Panc1 (cell line): ENCODE data around the gene ADGRB3. TPM values are rescaled to one million over a fixed set of nuclear protein-coding genes. Genes with fewer than 3 reads are reported as not detected.

Experiments used
- ATAC-seq: fragments of 200-7000 bp; cut with Tn5 transposase; 2 replicates; pipeline ENCODE4 v1.9.1; 2020; ENCODE audit warnings: mild to moderate bottlenecking, moderate library complexity
- BruUV-seq: library from RNA; stranded (reverse); fragments of 400-500 nt; replicated peaks from 2 replicates; lab custom pipeline; 2021; lab: Mats Ljungman, UMichigan
- CTCF ChIA-PET: fragments of 300-600 bp; sonication (Branson Sonifier 250); formaldehyde crosslinking; loops from one replicate; lab custom pipeline; 2022; ENCODE audit warnings: antibody characterized with exemption; lab: Charles Lee
- POLR2A ChIA-PET: fragments of 300-600 bp; sonication (Branson Sonifier 250); formaldehyde crosslinking; loops from one replicate; lab custom pipeline; 2022; ENCODE audit warnings: antibody characterized with exemption; lab: Charles Lee
- DNase-seq: peaks from one replicate; pipeline ENCODE4 v3.0.0-alpha.2; 2010; ENCODE audit warnings: low read depth, low spot score
- H3K27ac ChIP-seq: 2 replicates; pipeline ENCODE4 v1.5.1; 2011; ENCODE audit warnings: mild to moderate bottlenecking, low read length, inconsistent platforms
- H3K27me3 ChIP-seq: fragments of 200-500 bp; sonication (Bioruptor generic); 2 replicates; pipeline ENCODE4 v1.6.0; 2014; ENCODE audit warnings: low read length, inconsistent platforms; ENCODE audit not compliant: control insufficient read depth, insufficient read depth
- H3K36me3 ChIP-seq: fragments of 200-500 bp; sonication (Bioruptor generic); 2 replicates; pipeline ENCODE4 v1.5.1; 2014; ENCODE audit warnings: inconsistent platforms, mild to moderate bottlenecking, low read length, moderate library complexity; ENCODE audit not compliant: control insufficient read depth, insufficient read depth
- H3K4me1 ChIP-seq: 2 replicates; pipeline ENCODE4 v1.5.1; 2011; ENCODE audit warnings: inconsistent platforms, mild to moderate bottlenecking, low read length, moderate library complexity; ENCODE audit not compliant: control insufficient read depth, insufficient read depth
- H3K4me3 ChIP-seq, 2 experiments: 2 replicates each; pipeline ENCODE4 v1.5.1; 2011 to 2012; ENCODE audit warnings: low read depth in 2 of 2, low read length in 2 of 2, mild to moderate bottlenecking in 2 of 2, inconsistent platforms in 1 of 2, moderate library complexity in 1 of 2
- H3K9me3 ChIP-seq: fragments of 200-500 bp; sonication (Bioruptor generic); 2 replicates; pipeline ENCODE4 v1.5.1; 2014; ENCODE audit warnings: low read depth, mild to moderate bottlenecking, inconsistent platforms, low read length, moderate library complexity; ENCODE audit not compliant: control insufficient read depth, insufficient read depth
- POLR2AphosphoS5 ChIP-seq: IDR thresholded peaks from 2 replicates; pipeline ENCODE4 v1.6.1; 2012; ENCODE audit warnings: mild to moderate bottlenecking, low read depth, low read length, moderate library complexity
- SIN3A ChIP-seq: IDR thresholded peaks from 2 replicates; pipeline ENCODE4 v1.6.1; 2012; ENCODE audit warnings: low read depth, mild to moderate bottlenecking, low read length, moderate library complexity, borderline replicate concordance; ENCODE audit not compliant: insufficient read depth
- TCF7L2 ChIP-seq: IDR thresholded peaks from 2 replicates; pipeline ENCODE4 v1.6.1; 2011; ENCODE audit warnings: mild to moderate bottlenecking, low read depth, low read length, inconsistent platforms
- in situ Hi-C: cut with HindIII; loops from 2 replicates; pipeline ENCODE4 v1.10.0; 2016; ENCODE audit warnings: low sequenced_read_pairs, low pct_unique_long_range_greater_than_20kb
- intact Hi-C: fragments of 100-400 bp; cut with micrococcal nuclease; formaldehyde crosslinking; loops from one replicate; pipeline ENCODE4 v1.10.0; 2022; ENCODE audit not compliant: unreplicated experiment
- total RNA-seq: library from RNA; stranded (reverse); gene quantifications from one replicate; pipeline ENCODE4 v1.2.1, GENCODE V29; 2021; ENCODE audit not compliant: unreplicated experiment
- TF ChIP-seq, protein P1 (sequence below): fragments of 450-650 bp; IDR thresholded peaks from 2 replicates; pipeline ENCODE4 v1.5.1; 2017; ENCODE audit warnings: mild to moderate bottlenecking
- TF ChIP-seq, protein P2 (sequence below), 2 experiments: IDR thresholded peaks; 2 replicates each; pipeline ENCODE4 v1.6.1; 2011 to 2012; ENCODE audit warnings: low read depth in 2 of 2, control low read depth in 1 of 2, low read length in 1 of 2, mild to moderate bottlenecking in 1 of 2, moderate library complexity in 1 of 2; ENCODE audit not compliant: insufficient read depth in 1 of 2

Gene ADGRB3
- total RNA-seq, 1 experiment from 2014 or later: 0.10 TPM

DNA sequence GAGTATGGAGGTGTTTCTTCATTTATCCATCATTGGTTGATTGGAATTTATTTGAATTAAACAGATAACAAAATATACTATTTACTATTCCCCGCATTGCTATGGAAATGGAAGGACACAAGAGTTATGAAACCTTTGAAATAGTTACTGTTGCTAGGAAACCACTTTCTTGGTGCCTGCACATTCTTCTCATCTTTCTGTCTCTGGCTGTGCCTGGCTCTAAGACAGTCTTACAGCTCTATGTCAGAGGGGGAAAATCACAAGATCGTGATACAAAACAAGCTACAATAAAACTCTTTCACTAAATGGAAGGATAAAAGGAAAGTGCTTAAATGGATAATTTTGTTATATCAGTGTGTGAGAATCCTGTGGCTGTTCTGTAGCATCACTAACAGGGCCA lies 708.8 kb downstream of the ADGRB3 start:
- BruUV-seq: no TSS peak

DNA sequence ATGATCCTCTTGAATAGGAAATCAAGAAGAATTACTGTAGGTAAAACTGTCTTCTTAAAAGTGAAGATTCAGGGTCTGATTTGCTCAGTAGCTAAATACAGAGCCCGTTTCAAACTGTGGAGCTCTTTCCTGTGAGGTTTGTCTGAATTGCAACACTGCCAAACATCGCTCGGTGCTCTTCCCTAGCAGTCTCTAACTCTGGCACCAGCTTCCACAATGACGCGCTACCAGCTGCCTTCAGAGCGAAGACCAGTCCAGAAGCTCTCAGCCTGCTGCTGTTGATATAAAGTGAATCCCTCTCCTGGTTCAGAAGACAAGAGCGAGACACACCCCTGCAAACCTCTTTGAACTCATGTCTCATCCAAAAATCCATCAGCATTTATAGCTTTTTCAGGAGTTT lies 714.7 kb downstream of the ADGRB3 start:
- TF ChIP-seq, protein P1, sequence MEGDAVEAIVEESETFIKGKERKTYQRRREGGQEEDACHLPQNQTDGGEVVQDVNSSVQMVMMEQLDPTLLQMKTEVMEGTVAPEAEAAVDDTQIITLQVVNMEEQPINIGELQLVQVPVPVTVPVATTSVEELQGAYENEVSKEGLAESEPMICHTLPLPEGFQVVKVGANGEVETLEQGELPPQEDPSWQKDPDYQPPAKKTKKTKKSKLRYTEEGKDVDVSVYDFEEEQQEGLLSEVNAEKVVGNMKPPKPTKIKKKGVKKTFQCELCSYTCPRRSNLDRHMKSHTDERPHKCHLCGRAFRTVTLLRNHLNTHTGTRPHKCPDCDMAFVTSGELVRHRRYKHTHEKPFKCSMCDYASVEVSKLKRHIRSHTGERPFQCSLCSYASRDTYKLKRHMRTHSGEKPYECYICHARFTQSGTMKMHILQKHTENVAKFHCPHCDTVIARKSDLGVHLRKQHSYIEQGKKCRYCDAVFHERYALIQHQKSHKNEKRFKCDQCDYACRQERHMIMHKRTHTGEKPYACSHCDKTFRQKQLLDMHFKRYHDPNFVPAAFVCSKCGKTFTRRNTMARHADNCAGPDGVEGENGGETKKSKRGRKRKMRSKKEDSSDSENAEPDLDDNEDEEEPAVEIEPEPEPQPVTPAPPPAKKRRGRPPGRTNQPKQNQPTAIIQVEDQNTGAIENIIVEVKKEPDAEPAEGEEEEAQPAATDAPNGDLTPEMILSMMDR: no peak
- TF ChIP-seq SIN3A (no peak), TCF7L2 (no peak), POLR2AphosphoS5 (no peak)
- TF ChIP-seq, protein P2, sequence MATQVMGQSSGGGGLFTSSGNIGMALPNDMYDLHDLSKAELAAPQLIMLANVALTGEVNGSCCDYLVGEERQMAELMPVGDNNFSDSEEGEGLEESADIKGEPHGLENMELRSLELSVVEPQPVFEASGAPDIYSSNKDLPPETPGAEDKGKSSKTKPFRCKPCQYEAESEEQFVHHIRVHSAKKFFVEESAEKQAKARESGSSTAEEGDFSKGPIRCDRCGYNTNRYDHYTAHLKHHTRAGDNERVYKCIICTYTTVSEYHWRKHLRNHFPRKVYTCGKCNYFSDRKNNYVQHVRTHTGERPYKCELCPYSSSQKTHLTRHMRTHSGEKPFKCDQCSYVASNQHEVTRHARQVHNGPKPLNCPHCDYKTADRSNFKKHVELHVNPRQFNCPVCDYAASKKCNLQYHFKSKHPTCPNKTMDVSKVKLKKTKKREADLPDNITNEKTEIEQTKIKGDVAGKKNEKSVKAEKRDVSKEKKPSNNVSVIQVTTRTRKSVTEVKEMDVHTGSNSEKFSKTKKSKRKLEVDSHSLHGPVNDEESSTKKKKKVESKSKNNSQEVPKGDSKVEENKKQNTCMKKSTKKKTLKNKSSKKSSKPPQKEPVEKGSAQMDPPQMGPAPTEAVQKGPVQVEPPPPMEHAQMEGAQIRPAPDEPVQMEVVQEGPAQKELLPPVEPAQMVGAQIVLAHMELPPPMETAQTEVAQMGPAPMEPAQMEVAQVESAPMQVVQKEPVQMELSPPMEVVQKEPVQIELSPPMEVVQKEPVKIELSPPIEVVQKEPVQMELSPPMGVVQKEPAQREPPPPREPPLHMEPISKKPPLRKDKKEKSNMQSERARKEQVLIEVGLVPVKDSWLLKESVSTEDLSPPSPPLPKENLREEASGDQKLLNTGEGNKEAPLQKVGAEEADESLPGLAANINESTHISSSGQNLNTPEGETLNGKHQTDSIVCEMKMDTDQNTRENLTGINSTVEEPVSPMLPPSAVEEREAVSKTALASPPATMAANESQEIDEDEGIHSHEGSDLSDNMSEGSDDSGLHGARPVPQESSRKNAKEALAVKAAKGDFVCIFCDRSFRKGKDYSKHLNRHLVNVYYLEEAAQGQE (IDR thresholded peaks at IDR 0.05; ENCODE audit: insufficient read depth in 1 of 2, low read depth in 2 of 2, low read length in 1 of 2): no peak
- CTCF ChIA-PET: no interaction called here
- no peak overlapping the region for H3K27ac ChIP-seq
- POLR2A ChIA-PET: no interaction called here
- no peaks in the 10 kb centered on the region for H3K4me1 ChIP-seq
- H3K27me3 ChIP-seq: no peaks in the 10 kb centered on the region
- no peak overlapping the region for H3K4me3 ChIP-seq
- intact Hi-C loops: no loop called here
- ATAC-seq: no peak
- DNase-seq: no peak
- no TSS peak for BruUV-seq
- in situ Hi-C loops: no loop called here
- H3K36me3 ChIP-seq: no peaks in the 10 kb centered on the region
- H3K9me3 ChIP-seq: no peaks in the 10 kb centered on the region

More for the DNA sequence above, 708.8 kb downstream of the ADGRB3 start:
- intact Hi-C loops (no loop called here), in situ Hi-C loops (no loop called here)
- TF ChIP-seq, protein P2 (IDR thresholded peaks at IDR 0.05; ENCODE audit: insufficient read depth in 1 of 2, low read depth in 2 of 2, low read length in 1 of 2): no peak
- TF ChIP-seq, protein P1: no peak
- TF ChIP-seq SIN3A: no peak
- no peak for TF ChIP-seq TCF7L2
- no peak for TF ChIP-seq POLR2AphosphoS5
- ATAC-seq: no peak
- H3K36me3 ChIP-seq: no peaks in the 10 kb centered on the region
- no peaks in the 10 kb centered on the region for H3K27me3 ChIP-seq
- no peaks in the 10 kb centered on the region for H3K4me1 ChIP-seq
- no peak overlapping the region for H3K27ac ChIP-seq
- ChIA-PET POLR2A (no interaction called here), CTCF (no interaction called here)
- DNase-seq: no peak
- H3K4me3 ChIP-seq: no peak overlapping the region
- H3K9me3 ChIP-seq: no peaks in the 10 kb centered on the region
